Amygdala (tissue), 56 donors: Measurements from ENCODE around the gene CNTNAP2.
"Not testable (repeated sequence)": the region's sequence is repeated elsewhere in the genome, so short reads cannot be mapped to it uniquely, and the experiment has no call there.

ENCODE experiments used
- DNase-seq, 56 donors: peaks; one replicate each; lab custom pipeline; 2025; lab: John Stamatoyannopoulos, UW

Gene CNTNAP2

DNA sequence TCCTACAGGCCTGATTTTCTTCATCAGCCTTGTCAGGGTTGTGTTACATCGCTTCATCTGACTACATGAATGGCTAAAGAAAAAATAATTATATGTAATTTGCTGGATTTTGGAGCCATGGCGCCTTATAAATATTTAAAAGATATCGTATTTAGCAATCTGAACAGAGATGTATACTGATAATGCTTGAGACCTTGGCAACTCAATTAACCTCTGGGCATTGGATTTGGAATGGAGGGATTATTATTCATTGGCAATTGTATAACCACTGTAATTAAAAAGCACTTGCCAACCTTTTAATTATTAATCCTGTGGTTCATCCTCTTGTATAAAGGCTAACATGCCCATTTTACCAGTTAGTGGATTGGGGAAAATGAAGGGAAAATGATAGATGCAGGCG, 745.1 kb downstream of the CNTNAP2 start:
- DNase-seq: no peak

DNA sequence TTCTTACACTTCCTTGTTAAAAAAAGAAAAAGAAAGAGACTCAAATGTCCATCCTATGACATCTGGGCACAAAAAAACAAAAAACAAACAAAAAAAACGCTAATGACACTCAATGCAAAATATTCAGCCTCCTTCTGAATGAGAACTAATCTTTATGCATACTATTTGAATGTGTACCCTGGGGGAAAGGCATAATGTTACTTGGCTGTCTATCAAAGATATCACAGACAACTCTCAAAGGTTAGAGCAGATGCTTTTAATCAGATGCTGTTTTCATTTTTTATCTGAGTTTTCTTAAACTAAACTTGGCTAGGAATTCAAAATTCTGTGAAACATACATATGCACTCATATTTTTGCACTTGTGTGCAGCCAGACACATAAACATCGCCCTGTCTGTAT, 745.8 kb downstream of the CNTNAP2 start:
- DNase-seq: no peak

DNA sequence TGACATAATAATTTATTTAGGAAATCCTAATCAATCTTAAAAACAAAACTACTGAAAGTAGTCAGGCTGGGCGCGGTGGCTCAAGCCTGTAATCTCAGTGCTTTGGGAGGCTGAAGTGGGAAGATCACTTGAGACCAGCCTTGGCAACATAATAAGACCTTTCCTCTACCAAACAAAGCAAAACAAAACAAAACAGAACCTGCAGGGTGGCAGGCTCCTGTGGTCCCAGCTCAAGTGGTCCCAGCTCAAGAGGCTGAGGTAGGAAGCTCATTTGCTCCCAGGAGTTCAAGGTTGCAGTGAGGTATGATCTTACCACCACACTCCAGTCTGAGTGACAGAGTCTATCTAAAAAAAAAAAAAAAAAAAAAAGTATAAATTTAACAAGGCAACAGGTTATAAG, 748.0 kb downstream of the CNTNAP2 start:
- no peak for DNase-seq

DNA sequence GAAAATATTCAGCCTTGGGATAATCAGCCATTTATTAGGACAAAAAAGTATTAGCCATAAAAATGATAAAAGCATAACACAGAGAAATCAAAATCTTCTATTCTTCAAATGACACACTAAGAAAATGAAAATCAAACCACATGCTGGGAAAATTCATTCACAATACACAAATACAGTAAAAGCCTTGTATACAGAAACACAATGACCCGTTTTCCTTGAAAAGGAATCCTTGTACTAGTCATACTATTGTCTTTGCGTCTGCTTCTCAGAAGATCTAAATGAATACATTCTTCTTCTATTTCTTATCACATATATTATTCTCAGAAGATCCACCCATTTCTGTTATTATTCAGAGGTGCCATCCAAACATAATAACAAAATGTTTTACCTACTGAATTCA, 749.1 kb downstream of the CNTNAP2 start:
- no peak for DNase-seq

DNA sequence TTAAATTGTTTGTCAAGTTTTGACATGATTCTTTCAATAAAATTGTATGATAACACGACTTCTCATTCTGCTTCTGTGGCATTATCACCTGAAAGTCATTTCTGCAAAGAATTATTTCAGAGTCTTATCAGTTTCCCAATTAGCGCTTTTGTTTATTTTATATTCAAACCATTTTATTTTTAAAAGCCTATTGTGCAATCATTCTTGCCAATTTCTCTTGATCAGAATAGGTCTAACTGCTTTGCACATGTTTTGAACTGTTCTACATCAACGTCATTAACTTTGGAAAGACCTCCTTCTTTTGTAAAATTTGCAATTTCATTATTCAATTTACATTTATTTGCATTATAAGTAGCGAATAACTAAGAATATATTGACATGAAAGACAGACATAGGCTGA, 758.1 kb downstream of the CNTNAP2 start:
- no peak for DNase-seq

DNA sequence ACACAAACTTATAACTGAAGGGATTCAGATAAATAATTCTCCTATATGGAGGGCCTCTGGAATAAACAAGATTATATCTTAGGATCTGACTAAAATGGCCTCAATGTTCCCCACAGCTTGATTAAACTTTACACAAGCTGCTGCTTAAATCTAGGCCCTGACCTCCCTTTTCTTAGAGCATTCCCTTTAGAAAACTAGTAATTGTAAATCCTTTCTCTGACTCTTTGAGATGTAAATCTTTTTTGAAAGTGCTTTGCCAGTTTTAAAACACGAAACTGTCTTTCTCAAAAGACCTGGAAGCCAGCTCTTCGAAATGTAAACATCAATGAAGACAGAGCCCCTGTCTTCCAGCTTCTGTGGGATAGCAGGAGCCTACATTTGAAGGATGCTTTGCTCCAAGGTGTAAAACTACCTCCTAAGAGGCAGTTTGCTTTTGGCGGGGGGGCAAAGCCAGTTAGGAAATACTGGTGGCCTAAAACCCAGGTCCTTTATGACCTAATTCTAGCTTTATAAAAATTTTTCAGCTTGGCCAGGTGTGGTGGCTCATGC, 758.7 kb downstream of the CNTNAP2 start:
- DNase-seq: no peak

DNA sequence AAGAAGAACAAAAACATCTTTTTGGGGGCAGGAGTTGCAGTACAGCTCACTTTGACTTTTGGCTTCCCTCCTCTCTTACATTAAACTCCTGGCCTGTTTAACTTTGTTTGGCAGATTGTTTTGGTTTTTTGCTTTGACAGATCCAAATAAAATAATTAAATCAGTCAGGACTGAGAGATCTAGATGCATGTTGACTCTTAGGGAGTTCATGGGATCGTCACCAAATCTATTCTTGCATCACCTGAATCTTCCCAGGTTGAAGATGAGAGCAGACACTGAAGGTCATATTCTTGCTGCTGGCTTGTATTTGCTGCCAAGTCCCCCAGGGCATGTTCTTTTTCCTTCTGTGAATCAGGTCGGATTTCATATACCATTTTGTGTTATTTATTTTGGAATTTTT, 759.4 kb downstream of the CNTNAP2 start:
- DNase-seq: no peak

DNA sequence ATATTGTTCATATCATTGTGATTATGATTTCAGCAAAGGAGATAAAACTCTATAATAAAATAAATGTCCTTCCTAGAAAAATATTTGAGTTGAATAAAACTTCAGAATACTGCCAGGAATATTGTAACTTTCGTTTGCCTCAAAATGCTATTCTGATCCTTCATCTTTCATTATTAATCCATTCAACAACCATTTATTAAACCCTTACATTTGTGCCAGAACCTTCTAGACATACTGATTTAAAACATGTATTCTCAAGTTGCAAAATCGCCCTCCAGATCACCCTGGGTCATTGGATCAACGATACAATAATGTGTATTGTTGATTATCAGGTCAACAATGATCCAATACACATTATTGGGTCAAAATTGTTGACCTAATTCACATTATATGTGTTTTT, 759.8 kb downstream of the CNTNAP2 start:
- no peak for DNase-seq

DNA sequence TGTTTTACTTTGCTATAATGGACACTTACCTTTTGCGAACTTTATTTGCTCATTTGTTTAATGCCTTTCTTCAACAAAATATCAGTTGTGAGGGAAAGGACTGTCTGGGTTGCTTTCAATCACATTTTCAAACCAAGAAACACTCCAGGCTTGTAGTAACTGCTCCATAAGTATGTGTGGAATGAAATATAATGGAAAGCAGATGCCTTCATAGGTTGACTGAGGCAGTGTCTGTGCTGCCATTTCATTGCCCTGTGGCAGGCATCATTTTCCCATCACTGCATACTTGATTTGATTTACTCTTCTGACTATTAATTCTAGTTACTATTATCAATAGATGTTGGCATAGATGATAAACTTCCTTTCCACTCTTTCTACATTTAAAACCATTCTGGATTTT, 762.3 kb downstream of the CNTNAP2 start:
- no peak for DNase-seq

DNA sequence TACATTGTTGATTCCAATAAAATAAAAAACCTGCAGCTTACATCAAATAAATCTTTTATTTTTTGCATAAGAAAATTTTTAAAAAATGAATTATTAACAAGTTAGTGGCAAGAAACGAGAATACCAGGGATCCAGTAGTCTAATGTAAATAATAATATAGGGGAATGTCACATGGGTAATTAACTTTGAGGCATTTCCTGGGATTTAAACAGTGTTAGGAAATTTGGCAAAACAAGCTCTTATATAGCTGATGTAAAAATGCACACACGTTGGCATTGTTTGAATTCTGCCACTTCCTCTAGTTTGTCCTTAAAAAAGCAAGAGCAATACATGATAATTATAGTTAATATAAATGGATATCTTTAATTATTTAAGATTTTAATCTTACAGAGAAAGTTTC, 768.6 kb downstream of the CNTNAP2 start:
- no peak for DNase-seq

DNA sequence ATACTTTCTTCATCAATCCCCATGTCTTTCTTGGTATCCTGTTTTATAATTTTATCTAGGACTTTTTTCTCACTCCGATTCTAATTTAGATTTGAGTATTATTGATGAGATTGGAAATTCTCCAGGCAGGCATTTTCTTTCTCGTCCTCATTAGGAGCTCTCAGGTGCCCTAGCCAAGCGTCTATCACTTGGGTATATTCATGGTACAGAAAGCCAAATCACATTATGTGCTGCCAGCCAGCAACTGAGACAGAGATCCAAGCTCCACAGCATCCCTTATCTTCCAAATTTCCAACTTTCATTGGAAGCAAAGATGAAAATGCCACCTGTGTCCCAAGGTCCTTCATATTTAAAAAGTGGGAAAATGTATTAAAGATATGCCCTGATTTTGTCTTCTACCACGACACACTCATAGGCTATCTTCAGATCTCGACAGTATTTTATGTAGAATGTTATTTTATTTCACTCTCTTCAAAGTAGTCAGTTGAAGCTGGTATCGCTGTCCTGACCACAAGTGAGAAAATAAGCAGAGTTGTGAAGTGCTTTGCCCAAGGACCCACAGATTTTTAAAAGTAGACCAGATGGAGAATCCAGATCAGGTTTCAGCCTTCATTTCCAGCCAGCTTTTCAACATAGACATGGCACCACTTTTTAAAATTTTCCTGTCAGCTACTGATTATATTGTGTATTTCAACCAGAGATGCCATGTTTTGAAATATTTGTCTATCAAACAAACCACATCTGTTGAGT, 773.4 kb downstream of the CNTNAP2 start:
- no peak for DNase-seq

DNA sequence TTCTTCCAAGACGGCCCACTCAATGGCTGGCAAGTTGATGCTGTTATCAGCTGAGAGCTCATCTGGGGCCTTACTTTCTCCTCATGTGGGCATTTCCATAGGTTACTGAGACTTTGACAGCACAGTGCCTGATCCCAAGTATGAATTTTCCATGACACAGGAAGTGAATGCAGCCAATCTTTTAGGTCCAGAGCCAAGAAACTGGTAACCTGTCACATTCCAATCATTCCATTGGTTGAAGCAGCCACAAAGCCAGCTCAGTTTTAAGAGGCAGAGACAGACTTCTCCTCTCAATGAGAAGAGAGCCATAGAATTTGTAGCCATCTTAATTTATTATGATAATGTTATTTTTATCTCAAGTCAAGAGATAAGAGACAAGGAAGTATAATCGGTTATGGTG, 775.5 kb downstream of the CNTNAP2 start:
- DNase-seq: no peak

DNA sequence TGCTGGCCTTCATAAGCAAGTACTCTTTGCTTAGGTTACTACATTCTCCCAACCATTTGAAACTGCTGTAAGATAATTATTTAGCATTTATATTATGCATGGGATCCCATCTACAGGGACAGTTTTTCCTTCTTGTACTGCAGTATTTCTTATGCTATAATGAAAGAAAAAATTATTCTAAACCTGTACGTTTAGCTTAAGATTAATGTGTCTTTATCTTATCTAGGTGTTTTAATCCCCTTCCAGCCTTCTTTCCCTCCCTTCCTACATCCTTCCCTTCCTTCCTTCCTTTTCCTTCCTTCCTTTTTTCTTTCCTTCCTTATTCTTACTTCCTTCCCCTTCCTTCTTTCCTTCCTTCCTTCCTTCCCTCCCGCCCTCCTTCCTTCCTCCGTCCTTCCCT, 778.3 kb downstream of the CNTNAP2 start:
- no peak for DNase-seq

DNA sequence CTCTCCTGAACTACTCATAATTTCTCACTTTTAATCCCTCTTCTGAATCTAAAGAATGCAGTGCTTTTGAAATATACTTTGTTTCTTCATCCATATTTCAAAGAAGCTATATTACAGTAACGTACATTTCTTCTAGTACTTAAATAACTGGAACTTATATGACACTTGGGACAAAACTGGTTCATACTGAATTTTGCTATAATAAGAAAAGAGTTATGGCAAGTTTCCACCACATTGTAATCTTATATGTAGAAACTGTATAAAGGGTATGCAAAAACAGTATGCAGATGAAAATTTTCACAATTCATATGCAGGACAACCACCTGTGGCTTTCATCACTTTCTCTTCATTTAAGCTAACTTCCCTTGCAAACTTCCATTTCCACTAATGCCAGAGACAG, 785.7 kb downstream of the CNTNAP2 start:
- no peak for DNase-seq

DNA sequence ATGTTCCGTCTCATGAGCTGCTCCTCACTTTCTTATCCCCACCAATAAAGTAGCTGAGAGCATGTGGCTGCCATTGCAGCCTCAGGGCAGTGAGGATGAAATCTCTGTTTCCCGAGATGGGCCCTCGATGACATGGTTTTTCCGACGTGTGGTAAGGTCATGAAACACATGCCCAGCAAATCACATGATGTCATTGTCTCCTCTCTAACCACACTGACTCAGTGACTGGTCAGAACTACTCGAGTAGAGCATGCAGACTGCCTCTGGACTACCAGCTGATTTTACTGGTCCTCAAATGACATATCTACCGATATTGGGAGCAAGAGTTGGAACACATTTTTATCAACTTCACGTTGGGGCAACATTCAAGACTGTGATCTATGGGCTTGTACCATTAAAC, 786.1 kb downstream of the CNTNAP2 start:
- DNase-seq: no peak

DNA sequence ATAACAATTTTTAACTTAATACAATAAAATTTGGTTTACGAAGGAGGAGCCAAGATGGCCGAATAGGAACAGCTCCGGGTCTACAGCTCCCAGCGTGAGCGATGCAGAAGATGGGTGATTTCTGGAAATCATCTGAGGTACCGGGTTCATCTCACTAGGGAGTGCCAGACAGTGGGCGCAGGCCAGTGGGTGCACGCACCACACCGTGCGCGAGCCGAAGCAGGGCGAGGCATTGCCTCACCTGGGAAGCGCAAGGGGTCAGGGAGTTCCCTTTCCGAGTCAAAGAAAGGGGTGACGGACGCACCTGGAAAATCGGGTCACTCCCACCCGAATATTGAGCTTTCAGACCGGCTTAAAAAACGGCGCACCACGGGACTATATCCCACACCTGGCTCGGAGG, 789.1 kb downstream of the CNTNAP2 start:
- DNase-seq: not testable (repeated sequence)

DNA sequence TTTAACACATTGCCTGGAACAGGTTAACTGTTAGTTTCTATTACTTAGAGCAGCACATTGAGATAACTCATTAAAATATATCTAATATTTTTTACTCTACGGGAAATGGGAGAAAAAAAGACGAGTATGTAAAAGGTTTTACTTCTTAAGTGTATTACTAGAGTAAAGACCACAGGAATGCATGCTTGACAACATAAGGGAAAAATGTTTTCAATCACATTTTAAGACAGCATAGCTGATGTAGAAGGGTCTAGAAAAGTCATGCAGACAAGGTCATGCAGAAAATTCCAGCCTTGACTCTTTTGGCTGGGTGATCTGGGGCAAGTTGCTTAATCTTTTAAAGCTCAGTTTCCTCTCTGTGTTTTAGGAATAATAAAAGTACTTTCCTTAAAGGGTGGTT, 806.2 kb downstream of the CNTNAP2 start:
- DNase-seq: no peak

DNA sequence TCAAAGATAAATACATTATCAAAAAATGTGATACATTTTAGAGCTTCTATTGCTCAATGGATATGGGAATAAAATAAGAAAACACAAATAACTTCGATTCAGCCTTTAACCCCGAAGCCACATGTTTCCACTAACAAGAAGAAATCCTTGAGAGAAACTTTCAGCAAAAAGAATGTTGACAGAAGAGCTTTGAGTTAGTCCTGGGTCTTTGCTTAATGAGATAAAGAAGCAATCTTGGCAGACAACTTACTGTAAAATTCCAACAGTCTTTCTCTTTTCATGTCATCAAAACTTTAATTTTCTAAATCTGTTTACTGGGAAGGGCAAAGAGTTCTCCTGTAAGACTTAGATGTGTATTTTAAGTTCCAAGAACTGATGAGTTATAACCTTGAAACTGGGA, 810.2 kb downstream of the CNTNAP2 start:
- DNase-seq: no peak

DNA sequence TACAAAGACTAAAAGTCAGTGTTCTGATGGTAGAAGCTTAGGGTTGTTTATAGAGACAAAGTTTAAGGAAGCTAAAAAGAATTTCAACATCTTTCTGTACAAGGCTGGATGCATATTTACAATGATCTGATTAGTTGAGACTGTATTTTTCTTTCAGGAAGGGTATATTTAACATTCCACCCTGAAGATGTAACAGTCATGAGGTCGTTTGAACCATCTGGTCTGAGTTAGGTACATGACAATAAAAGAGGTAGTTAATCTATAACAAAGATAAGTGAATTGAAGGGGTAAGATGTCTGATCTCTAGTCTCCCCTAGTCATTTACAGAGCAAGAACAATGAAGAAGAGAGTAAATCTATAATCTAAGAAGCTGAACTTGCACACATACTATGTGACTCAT, 821.2 kb downstream of the CNTNAP2 start:
- no peak for DNase-seq

DNA sequence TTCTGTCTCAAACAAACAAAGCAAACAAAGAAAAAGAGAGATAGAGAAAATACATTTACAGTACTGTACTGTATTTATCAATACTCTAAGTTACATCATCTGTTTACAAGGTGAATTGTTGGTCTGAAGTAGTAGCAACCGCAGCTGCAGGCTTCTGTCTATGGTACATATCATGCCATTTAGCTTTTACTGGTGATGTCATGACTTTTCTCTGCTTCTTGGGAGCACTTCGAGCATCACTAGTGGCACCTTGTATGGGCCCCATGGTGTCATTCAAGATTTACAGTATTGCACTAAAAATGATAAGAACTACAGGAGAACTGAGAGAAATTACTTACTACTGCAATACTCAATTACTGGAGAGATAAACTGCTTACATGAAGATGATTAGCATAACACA, 826.9 kb downstream of the CNTNAP2 start:
- no peak for DNase-seq

DNA sequence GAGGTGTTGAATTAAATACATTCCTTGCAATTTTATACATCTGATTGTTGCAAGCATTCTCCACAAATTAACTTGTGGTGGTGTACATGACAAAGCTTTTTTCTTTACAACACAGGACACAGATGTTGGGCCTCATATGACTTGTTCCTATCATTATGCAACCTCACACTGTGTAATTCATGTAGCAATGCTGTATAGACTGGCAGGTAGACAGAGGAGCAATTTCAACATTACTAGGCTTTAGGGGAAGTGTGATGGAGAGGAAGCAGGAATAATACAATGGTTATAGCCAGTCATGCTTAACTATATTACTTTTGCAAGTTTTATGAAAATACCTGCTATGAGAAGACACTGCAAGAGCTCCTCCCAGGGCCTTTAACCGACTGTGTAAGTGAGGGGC, 832.1 kb downstream of the CNTNAP2 start:
- no peak for DNase-seq

DNA sequence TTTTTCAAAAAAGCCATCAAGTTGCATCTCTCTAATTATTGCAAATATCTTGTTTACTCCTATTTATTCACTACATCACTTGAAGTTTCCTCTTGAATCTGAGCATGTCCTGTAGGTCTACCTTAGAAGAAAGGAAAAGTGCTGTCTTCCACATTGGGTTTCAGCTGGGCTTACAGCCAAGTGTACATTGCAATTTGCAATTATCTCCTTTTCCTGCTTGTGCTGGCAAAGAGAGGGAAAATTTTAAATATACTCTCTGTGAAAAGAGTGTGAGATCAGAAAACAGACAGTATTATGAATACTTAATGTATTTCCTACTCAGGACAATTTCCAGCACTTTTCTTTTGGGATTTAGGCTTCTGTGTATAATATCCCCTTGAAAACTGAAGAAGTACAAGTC, 839.7 kb downstream of the CNTNAP2 start:
- no peak for DNase-seq

DNA sequence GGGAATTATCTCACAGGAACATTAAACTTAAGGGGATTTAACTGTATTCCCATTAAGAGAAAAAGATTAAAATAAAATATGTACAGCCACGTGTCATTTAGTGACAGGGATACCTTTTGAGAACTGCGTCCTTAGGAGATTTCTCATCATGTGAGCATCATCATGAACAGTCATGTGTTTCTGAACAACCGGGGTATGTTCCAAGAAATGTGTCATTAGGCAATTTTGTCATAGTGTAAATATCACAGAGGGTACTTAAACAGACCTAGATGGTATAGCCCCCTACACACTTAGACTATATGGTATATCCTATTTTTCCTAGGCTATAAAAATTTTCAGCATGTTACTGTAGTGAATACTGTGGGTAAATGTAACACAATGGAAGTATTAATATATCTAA, 840.3 kb downstream of the CNTNAP2 start:
- DNase-seq: no peak
